PFSK-1 (cell line): Measurements from ENCODE around the gene C17orf107.

Experiments used
- FOXP2 ChIP-seq: optimal IDR thresholded peaks from 2 replicates; pipeline ENCODE3; 2011; ENCODE audit warnings: borderline replicate concordance, control low read depth, inconsistent platforms; ENCODE audit not compliant: insufficient read depth; ENCODE audit errors: extremely low read length, extremely low read depth
- POLR2AphosphoS5 ChIP-seq: IDR thresholded peaks from 2 replicates; pipeline ENCODE4 v1.6.1; 2012; ENCODE audit warnings: low read depth, mild to moderate bottlenecking, control low read depth, low read length, moderate library complexity
- SIN3A ChIP-seq: IDR thresholded peaks from 2 replicates; pipeline ENCODE4 v1.6.1; 2012; ENCODE audit warnings: mild to moderate bottlenecking, low read length, moderate library complexity, borderline replicate concordance; ENCODE audit not compliant: insufficient read depth
- TAF1 ChIP-seq: IDR thresholded peaks from 2 replicates; pipeline ENCODE4 v1.6.1; 2012; ENCODE audit warnings: low read length, control low read depth, borderline replicate concordance; ENCODE audit not compliant: insufficient read depth
- TF ChIP-seq, protein P1 (sequence below), 2 experiments: IDR thresholded peaks; 2 replicates each; pipeline versions ENCODE4 v1.6.1 to v1.8.0; 2011 to 2012; ENCODE audit warnings: low read depth in 2 of 2, low read length in 2 of 2, control low read depth in 1 of 2, inconsistent platforms in 1 of 2, mild to moderate bottlenecking in 1 of 2, moderate library complexity in 1 of 2; ENCODE audit not compliant: insufficient read depth in 1 of 2

C17orf107 gene

DNA sequence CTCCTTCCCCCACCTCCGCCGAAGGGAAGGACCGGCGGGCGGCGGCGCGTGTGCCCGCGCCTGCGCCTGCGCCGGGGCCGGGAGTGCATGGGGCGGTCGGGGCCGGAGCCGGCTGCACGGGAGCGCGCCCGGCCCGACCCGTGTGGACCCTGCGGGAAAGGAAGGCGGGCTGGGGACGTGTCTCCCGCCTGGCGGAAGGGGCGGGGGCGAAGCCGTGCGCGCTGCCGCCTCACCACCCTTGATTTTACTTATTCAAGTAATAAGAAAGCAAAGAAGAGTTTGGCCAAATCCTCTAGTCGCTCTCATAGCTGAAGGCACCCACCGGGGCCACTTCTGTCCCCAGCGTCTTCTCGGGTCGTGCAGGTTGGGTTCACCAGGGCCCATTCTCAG, 49.6 kb downstream of the C17orf107 start:
- peak; percentile 62 for TF ChIP-seq FOXP2
- TF ChIP-seq POLR2AphosphoS5, result peak; percentile 50; the same call in 1 of the 2 replicates
- no peak for TF ChIP-seq SIN3A
- TF ChIP-seq, protein P1, sequence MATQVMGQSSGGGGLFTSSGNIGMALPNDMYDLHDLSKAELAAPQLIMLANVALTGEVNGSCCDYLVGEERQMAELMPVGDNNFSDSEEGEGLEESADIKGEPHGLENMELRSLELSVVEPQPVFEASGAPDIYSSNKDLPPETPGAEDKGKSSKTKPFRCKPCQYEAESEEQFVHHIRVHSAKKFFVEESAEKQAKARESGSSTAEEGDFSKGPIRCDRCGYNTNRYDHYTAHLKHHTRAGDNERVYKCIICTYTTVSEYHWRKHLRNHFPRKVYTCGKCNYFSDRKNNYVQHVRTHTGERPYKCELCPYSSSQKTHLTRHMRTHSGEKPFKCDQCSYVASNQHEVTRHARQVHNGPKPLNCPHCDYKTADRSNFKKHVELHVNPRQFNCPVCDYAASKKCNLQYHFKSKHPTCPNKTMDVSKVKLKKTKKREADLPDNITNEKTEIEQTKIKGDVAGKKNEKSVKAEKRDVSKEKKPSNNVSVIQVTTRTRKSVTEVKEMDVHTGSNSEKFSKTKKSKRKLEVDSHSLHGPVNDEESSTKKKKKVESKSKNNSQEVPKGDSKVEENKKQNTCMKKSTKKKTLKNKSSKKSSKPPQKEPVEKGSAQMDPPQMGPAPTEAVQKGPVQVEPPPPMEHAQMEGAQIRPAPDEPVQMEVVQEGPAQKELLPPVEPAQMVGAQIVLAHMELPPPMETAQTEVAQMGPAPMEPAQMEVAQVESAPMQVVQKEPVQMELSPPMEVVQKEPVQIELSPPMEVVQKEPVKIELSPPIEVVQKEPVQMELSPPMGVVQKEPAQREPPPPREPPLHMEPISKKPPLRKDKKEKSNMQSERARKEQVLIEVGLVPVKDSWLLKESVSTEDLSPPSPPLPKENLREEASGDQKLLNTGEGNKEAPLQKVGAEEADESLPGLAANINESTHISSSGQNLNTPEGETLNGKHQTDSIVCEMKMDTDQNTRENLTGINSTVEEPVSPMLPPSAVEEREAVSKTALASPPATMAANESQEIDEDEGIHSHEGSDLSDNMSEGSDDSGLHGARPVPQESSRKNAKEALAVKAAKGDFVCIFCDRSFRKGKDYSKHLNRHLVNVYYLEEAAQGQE (IDR thresholded peaks at IDR 0.05; ENCODE audit: insufficient read depth in 1 of 2, low read depth in 2 of 2, low read length in 2 of 2), result no peak; a peak in 1 of 4 replicates
- no peak for TF ChIP-seq TAF1

- TF ChIP-seq FOXP2 (peak; percentile 11), SIN3A (peak; percentile 29; the same call in 1 of the 2 replicates), TAF1 (0 out of 2 replicates have a peak, but pooled peaks have one; percentile 12), POLR2AphosphoS5 (no peak; the same call in 1 of the 2 replicates)
- TF ChIP-seq, protein P1 (IDR thresholded peaks at IDR 0.05; ENCODE audit: insufficient read depth in 1 of 2, low read depth in 2 of 2, low read length in 2 of 2), result no peak
Observed at GRCh38 chr17:4949321-4950074, 50.2 kb downstream of the C17orf107 start.

- TF ChIP-seq POLR2AphosphoS5 (no peak), SIN3A (no peak), FOXP2 (peak; percentile 6)
- TF ChIP-seq, protein P1 (IDR thresholded peaks at IDR 0.05; ENCODE audit: insufficient read depth in 1 of 2, low read depth in 2 of 2, low read length in 2 of 2), result peak in 1 of 2 experiments; percentile 19; a peak in 1 of 4 replicates
Observed at GRCh38 chr17:4950075-4950745, 50.9 kb downstream of the C17orf107 start.

DNA sequence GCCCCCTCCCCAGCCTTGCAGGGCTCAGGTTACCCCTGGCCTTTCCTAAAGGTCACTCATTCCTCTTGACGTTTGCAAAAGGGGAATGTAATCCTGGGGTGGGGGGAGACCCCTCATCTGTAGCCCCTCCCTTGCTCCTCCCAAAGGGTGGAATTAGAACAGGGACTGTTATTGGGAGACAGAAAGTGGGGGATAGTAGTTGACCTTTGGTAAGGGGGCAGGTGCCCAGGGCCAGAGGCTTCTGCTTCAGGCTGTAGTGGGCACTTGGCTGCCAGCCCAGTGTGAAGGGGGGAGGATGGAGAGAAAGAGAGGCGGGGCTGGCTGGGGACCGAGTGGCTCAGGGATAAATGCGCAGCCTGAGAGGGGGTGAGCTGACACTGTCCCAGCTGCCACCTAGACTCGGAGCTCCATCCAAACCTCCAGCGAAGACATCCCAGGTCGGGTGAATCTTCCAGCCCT, 51.4 kb downstream of the C17orf107 start, which contains the start of gene ENO3:
Gene ENO3, plus strand, starts transcription at position 374 of the 459 bp plus-strand sequence. CDS start 711 bp downstream, outside the sequence.
- TF ChIP-seq, protein P1 (IDR thresholded peaks at IDR 0.05; ENCODE audit: insufficient read depth in 1 of 2, low read depth in 2 of 2, low read length in 2 of 2), result no peak
- no peak for TF ChIP-seq SIN3A
- TF ChIP-seq FOXP2, result no peak
- no peak for TF ChIP-seq POLR2AphosphoS5
- TF ChIP-seq TAF1, result no peak
